HFF-Myc (cell line): Measurements from ENCODE around the gene DLL1.

Source experiments
- DNase-seq: peaks from one replicate; pipeline ENCODE4 v3.0.0-alpha.2; 2011; ENCODE audit warnings: low read depth; ENCODE audit errors: extremely low read depth
- H3K4me3 ChIP-seq: replicated peaks from 2 replicates; pipeline ENCODE4 v1.5.1; 2011; ENCODE audit warnings: low read depth, mild to moderate bottlenecking, control low read depth, low read length
- TF ChIP-seq, protein P1 (sequence below): IDR thresholded peaks from 2 replicates; pipeline ENCODE4 v1.5.1; 2012; ENCODE audit warnings: mild to moderate bottlenecking, low read depth, low read length, control low read depth; ENCODE audit errors: missing control alignments

DLL1 gene

DNA sequence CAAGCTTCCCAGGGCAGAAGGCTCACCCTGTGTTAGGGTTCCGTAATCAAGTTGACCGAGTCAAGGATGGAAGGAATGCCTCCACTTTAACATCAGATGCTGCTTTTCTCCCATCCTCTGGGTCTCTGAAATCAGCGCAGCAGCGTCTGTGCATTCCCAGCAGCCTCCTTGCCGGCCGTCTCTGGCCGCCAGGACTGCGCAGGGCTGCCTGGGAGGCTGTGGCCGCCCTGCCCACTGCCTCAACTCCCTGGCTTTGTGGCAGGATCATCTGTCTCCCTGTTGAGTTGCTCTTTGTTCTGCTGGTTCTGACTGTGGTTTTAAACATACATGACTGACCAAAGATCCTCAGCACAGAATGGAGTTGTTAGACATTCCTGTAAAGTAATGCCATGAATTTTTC, 56.5 kb downstream of the DLL1 start:
- H3K4me3 ChIP-seq = no peak overlapping the region
- no peak for DNase-seq
- TF ChIP-seq, protein P1, sequence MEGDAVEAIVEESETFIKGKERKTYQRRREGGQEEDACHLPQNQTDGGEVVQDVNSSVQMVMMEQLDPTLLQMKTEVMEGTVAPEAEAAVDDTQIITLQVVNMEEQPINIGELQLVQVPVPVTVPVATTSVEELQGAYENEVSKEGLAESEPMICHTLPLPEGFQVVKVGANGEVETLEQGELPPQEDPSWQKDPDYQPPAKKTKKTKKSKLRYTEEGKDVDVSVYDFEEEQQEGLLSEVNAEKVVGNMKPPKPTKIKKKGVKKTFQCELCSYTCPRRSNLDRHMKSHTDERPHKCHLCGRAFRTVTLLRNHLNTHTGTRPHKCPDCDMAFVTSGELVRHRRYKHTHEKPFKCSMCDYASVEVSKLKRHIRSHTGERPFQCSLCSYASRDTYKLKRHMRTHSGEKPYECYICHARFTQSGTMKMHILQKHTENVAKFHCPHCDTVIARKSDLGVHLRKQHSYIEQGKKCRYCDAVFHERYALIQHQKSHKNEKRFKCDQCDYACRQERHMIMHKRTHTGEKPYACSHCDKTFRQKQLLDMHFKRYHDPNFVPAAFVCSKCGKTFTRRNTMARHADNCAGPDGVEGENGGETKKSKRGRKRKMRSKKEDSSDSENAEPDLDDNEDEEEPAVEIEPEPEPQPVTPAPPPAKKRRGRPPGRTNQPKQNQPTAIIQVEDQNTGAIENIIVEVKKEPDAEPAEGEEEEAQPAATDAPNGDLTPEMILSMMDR = no peak

DNA sequence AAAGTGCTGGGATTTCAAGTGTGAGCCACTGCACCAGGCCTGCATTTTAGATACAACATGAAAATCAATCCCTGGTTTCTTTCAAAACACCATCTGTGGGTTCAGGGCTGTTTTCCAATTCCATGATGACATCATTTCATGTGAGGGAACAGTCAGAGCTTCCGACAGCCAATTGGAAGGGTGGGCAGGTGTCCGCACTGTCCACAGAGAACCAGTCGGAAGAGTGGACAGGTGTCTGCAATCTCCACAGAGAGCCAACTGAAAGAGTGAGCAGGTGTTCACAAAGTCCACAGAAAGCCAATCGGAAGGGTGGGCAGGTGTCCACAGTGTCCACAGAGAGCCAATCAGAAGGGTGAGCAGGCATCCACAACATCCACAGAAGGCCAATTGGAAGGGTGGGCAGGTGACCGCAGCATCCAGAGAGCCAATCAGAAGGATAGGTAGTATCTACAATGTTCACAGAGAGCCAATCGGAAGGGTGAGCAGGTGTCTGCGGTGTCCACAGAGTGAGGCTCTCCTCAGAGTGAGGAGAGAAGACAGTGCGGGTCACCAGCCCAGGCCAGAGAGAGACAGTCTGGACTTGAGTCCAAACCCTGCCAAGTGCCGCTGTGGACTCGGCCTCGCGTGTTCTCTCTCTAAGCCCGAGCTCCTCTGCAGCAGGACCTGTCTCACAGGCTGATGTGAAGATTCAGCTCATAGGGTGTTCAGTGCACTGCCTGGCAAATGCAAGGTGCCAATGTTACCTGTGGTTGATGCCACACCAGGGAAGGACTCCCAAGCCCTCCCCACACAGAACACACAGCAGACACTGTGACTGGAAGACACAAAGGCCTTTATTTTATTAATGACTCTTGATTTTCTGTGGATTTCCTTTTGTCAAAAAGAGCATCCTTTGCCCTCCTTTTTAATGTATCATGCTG, 57.3 kb downstream of the DLL1 start:
- DNase-seq = no peak
- H3K4me3 ChIP-seq = no peak overlapping the region
- TF ChIP-seq, protein P1 = no peak
